HG03378 (cell line): ENCODE results near the gene GSTO2.

Experiments used
- ATAC-seq: cut with Tn5 transposase; IDR thresholded peaks from one replicate; pipeline ENCODE4 v1.9.1; 2021; ENCODE audit warnings: mild to moderate bottlenecking, moderate library complexity; ENCODE audit not compliant: unreplicated experiment

The GSTO2 gene

DNA sequence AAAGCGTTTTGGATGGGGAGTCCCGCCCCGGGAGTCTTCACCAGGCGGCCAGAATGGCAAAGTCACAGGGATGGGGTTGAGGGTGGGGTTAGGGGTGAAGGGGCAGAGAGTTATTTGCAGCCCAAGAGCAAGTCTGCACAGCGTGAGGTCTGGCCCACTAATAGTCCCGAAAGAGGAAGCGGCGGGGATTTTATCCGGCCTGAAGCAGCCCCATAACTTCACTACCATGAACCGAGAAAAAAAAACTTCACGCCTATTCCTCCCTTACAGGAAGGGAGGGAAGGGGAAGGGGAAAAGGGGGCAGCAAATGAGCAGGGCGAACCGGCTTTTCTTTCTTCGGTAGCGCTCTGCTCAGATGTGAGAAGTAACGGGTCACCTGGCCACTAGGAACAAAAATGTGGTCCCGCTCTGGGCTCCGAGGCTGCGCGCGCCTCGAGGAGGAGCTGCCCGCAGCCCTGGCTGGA is 68.6 kb downstream of the GSTO2 start:
- peak; percentile 34 for ATAC-seq

DNA sequence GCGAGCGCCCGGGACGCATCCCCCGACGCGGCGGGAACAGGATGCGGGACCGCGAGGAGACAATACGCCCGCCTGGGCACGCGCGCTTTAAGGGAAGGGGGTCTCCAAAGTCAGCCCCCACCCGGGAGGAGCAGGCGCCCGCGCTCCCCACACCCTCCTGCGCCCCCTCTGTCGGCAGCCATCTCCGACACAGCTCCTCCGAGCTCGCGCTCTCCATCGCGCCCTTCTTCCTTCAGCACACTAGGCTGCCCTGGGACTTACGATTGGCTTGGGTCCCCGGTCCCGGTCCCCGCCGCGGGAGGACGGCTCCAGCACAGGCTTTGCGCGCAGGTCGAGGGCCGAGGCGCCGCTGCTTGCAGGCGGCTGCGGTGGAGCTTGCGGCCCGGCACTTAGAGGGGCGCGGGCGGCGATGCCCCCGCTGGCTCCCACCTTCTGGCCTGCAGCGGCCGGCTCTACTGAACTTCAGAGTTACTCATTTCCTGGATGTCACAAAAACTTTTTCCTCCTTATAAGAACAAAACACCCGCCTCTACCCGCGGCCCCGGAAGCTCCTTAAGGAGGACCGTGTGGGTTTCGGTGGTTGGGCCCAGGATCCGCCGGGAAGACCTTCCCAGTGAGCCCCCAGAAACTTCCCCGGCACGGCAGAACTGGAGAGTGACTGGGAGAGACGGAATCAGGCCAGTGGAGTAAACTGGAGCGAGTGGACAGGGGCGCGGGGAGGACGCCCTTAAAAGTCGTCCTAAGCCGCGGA is 69.2 kb downstream of the GSTO2 start, which contains the start of gene ITPRIP:
TSS of gene ITPRIP (minus strand) at position 481 of the 751 bp plus-strand sequence. CDS start 22,414 bp downstream, outside the sequence.
- ATAC-seq: peak; percentile 77

DNA sequence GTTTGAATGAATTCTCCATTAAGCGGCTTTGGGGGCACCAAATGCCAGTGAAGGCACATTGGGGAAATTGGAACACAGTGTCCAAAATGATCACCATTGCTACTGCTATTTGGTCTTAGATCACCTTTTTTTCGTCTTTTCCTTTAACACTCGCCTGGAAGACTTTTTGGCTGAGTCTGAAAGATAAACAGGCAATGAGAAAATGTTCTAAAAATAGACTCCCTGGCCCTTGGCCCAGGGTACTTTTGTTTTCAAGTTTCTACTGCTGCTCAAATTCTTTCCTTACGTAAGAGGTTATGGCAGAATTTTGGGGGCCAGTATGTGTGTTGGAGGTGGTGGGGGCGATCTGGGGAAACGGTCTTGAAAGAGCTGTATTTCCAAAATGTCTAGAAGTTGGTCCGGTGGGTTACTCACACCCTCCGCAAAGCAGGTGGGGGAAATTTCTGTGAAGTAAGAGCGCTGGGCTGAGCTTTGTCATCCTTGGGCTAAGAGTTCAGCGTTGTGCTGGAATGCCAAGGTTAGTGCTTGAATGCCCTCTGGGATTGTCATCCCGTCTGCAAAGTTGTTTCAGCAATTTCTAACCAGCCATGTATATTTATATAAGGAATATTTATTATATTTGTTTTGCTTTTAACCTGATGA is 70.6 kb downstream of the GSTO2 start:
- ATAC-seq: no peak

DNA sequence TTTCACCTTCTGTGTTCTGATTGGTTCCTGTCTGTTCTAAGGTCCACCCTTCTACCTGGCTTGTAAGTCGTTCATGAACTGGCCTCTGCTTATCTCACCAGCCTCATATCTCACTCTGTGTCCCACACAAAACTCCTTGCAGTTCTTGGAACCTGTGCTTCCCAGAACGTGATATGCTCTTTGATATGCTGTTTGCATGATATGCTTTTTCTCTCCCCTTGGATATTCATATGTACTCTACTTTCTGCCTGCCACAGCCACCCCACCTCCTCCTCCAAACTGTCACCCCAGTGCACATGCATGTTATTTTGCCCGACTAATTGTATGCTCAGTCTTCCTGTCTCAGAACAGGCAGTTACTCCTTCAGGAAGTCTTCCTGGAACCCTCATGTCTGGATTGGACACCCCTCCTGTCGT is 71.1 kb downstream of the GSTO2 start:
- ATAC-seq: no peak

DNA sequence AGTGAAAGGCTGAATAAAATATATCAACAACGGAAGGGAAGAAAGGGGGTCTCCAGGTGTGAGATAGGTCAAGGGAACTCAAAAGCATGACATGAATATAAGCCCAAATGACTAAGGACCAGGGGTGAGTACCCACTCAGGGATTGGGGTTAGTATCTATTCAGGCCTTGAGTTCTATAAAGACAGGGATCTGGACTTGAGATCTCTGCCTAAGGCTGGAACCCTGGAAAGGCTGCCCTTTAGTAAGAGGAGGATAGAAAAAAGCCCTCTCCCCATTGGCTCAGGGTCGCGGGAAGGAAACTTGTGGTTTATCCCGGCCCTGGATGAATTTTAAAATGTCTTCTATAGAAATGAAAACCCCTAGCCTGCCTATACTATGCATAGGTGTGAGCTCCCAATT is 71.7 kb downstream of the GSTO2 start:
- no peak for ATAC-seq

DNA sequence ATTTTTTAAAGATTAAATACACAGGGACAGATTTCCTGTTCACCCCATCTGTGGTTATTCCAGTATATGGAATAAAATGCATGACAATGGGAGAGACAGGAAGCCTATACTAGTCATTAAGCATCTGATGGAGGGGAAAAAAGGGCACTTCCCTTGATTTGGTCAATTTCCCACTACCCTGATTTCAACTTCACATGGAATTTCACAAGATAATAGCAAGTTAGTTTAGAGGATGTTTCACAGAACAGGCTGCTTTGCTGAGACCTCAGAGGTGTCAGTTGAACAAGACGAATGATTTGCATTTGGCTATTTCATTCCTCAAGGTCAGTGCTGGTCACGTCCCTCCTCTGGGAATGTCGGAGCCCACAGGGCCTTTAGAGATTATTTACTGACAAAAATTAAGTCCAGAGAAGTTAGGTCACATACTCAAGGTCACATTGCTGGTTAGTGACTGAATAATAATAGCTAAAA is 74.0 kb downstream of the GSTO2 start:
- ATAC-seq: no peak

DNA sequence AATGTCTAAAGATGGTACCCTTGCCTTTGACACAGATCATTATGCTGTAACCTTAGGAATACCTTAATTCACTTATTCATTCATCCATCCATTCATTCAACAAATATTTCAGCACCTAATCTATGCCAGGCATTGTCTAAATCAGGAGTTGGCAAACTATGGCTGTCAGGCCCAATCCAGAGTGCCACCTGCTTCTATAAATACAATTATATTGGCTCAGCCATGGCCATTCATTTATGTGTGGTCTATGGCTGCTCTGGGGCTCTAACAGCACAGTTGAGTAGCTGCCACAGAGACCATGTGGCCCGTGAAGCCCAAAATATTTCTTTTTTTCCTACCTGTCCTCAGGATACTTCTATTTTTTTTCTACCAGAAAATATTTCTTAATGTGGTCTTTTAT is 75.2 kb downstream of the GSTO2 start:
- ATAC-seq: no peak

DNA sequence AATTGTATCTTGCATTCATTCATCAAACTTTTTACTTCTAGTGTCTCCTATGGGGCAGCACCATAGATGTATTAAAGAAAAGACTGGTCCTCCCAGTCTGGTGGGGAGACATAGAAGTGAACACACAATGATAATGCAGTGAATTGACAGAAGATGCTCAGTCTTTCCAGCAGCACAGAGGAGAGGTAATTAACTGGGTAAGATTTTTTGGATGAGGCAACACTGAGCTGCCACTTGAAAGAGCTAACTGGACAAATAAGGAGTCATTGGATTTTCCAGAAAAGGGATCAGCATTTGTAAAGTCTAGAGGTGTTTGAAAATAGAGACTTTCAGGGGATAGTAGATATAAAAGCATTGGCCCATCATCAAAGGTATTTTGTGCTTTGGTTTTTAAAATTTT is 76.5 kb downstream of the GSTO2 start:
- no peak for ATAC-seq

DNA sequence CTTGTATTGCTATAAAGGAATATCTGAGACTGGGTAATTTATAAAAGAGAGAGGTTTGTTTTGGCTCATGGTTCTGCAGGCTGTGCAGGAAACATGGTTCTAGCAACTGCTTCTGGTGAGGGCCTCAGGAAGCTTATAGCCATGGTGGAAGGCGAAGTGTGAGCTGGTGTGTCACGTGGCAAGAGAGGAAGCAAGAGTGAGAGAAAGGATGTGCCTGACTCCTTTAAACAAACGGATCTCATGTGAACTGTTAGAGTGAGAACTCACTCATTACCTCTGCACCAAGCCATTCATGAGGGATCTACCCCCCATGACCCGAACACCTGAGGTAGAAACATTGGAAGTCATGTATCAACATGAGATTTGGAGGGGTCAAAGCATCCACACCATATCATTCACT is 77.0 kb downstream of the GSTO2 start:
- no peak for ATAC-seq

DNA sequence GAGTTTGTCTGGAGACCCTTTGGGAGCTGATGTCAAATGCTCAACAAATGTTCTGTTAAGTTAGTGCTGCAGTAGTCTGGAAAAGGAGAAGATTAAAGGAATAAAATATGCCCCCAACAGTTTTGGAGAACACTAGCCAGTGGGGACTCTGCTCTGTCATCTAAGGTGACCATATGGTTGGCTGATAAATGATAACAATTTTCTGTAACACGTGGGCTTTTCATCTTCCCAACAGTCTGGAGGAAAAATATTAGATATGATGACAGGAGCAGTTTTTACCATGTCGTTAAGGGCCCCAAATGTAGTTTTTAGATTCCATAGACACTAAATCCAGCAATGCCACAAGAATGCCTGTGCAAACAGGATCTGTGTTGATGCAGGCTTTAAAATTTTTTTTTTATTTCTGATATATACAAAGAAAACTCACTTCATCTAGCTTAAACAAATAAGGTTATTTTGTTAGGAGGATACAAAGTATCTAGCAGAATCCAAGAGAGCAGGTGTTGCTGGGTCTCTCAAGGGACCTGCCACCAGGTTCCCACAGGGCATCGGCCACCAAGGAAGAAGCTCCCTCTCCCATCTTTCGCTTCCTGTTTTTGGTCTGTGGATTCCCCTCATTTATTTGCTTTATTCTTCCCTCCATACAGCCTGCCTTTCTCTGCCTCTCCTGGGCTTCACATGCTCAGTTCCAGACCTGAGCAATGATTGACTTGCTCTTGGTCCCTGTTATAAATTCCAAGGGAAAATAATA is 78.5 kb downstream of the GSTO2 start:
- ATAC-seq: no peak

DNA sequence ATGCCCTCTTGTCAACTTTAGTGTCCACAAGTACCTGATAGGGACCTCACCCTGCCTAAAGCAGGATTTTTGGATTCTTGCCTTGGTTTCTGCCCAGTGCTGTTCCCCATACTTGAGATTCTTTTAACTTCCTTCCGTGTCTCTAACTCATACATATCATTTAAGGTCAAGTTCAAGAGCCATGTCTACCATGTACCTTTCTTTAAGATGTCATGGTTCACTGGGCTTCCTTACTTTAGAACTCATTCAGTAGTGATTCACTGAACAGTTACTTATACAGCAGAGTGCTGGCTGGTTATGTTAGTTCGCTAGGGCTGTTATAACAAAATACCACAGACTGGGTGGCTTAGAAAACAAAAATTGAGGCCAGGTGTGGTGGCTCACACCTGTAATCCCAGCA is 79.6 kb downstream of the GSTO2 start:
- ATAC-seq: no peak

DNA sequence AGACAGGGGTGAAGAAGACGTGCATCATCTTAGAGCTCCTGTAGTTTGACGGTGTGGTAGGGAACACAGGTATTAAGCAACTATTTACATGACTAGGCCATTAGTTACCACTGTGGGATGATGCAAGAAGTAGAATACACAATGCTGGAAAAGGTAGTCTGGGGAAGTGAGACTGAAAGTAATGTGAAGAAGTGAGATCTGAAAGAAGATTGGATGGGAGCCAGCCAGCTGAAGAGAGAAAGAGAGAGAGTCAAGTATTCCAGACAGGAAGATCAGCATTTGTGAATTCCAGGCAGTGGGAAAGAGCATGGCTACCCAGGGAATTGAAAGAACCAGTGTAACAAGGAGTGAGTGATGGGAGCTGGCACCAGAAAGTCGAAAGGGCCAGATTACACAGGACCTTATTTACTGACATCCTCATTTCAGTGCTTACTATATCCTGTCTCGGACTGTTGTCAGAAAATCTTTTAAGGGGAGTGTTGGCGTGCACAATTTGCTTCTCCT is 80.7 kb downstream of the GSTO2 start:
- peak; percentile 66 for ATAC-seq

DNA sequence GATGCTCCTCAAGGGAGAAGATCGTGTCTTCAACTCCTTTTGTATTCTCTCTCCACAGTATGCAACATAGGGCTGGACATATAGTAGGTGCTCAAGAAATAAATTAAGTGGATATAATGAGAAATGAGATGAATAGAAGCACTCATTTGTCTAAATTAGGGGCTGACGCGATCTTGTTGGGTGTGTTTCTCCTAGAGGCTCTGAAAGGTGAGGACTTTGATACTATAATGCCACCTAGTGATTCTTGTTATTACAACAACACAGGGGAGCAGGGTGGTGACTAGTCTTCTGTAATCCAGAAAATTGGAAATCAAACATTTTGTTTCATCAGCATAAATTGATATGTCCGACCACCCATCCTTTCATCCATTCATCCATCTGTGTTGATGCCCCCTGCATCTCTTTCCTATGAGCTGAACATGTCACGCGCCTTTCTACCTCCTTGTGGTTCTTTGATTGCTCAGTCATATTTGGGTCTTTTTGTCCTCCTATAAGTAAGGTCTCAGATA is 81.2 kb downstream of the GSTO2 start:
- ATAC-seq: peak; percentile 43

DNA sequence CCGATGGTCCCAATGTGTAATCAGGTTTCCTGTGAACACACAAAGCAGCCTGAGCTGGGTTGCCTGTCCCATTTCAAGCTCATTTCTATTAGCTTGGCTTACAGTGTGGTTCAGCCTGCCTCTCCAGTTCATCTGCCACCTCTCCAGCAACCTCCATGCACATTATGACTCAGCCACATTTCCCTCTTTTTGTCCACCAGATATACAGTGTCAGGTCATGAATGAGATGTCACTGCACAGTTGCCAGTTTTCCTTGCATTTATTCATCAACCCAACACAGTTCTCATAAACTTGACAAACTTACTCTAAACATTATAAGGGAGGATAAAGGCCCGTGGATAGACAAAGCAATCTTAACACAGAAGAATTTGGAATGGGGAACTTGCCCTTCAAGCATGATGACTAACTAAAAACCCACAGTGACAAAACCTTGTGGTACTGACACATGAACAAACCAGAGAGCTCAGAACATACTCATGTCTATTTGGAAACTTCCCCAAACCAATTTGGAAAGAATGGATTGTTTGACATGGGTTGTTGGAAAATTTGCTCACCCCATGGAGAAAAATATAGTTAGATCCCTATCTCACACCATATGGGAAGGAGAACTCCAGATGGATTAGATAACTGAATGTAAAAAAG is 82.2 kb downstream of the GSTO2 start:
- peak; percentile 29 for ATAC-seq

DNA sequence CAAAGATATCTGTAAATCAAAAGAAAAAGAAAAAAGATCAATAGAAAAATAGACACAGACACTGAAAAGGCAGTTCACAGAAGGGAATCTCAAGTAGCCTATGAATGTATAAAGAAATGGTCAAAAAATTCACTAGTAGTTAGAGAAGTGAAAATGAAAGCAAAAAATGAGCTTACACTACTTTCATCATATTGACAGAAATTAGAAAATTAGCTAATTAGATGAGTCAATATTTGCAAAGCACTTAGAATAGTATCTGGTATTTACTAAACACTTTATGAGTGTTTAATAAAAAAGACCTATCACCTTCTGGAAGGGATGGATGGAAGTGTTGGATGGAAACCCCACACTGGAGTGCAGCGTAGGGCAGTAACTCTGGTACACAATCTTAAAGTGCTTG is 82.9 kb downstream of the GSTO2 start:
- ATAC-seq: peak; percentile 20

DNA sequence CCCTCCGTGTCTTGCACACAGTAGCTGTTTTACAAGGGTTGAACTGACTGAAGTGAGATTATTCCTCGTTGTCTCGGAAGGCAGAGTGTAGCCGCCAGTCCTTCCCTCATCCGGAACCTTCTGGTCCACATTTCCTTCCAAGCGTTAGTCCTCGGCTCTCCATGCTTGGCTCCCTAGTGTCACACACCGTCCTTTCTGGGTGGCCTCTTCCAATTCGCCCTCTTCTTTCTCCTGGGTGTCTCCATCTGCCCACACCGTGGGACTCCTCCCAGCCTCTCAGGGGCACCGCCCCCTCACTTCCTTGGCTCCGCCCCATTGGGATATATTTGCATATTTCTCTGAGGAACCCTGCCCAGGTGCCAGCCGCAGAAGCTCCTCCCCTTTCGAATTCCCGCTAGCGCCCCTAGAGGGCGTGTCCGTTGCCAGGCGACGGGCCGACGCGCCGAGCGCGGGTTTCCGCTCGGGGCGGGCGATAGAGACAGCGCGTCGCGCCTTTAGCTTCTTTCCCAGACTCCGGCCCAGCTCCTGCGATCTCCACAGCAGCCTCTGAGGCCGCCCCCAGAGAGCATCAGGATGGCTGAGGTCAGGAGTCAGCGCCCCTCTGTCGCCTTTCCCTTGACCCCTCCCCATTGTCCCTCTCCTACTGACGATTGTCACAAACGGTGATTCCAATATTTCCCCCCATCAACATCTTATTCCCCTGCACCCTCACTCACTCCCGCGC is 84.5 kb downstream of the GSTO2 start, which contains the start of gene CFAP58:
TSS of gene CFAP58 (plus strand) at position 509 of the 724 bp plus-strand sequence. CDS start at position 574, 65 bp downstream.
- ATAC-seq: peak; percentile 56
